ENCODE measurements around the gene ELANE.

- TF ChIP-seq, protein P1, sequence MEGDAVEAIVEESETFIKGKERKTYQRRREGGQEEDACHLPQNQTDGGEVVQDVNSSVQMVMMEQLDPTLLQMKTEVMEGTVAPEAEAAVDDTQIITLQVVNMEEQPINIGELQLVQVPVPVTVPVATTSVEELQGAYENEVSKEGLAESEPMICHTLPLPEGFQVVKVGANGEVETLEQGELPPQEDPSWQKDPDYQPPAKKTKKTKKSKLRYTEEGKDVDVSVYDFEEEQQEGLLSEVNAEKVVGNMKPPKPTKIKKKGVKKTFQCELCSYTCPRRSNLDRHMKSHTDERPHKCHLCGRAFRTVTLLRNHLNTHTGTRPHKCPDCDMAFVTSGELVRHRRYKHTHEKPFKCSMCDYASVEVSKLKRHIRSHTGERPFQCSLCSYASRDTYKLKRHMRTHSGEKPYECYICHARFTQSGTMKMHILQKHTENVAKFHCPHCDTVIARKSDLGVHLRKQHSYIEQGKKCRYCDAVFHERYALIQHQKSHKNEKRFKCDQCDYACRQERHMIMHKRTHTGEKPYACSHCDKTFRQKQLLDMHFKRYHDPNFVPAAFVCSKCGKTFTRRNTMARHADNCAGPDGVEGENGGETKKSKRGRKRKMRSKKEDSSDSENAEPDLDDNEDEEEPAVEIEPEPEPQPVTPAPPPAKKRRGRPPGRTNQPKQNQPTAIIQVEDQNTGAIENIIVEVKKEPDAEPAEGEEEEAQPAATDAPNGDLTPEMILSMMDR (IDR thresholded peaks at IDR 0.05): peak; percentile 71
- no peak for TF ChIP-seq ZFX (IDR thresholded peaks at IDR 0.05; ENCODE audit: borderline replicate concordance)
These were observed 9.9 kb downstream of the ELANE start for GRCh38 chr19:861756-862580.

Data from 22Rv1 (cell line).